ENCODE results near the gene ZKSCAN4.

- TF ChIP-seq CTCF (IDR thresholded peaks at IDR 0.05) (no peak), POLR2A (IDR thresholded peaks at IDR 0.05) (no peak)
Measured at GRCh38 chr6:28266563-28266961, 14.5 kb upstream of the ZKSCAN4 start.

Data from thyroid gland (tissue), 4 donors.